OCI-LY1 (cell line): ENCODE results near the gene ADAMTS14.

Experiments
- H2AFZ ChIP-seq: fragments of 200-600 bp; sonication (generic), shearing (Covaris generic); 2 replicates; pipeline ENCODE4 v1.6.0; 2014; ENCODE audit warnings: antibody characterized with exemption, mild to moderate bottlenecking, low read length
- H3F3A ChIP-seq: fragments of 200-600 bp; sonication (generic), shearing (Covaris generic); 2 replicates; pipeline ENCODE4 v1.6.0; 2014; ENCODE audit warnings: mild to moderate bottlenecking, antibody characterized with exemption, low read length, moderate library complexity; ENCODE audit not compliant: insufficient read depth
- H3K27ac ChIP-seq: fragments of 200-600 bp; sonication (generic); 2 replicates; pipeline ENCODE4 v1.5.1; 2014; ENCODE audit warnings: low read length, mixed run types, mild to moderate bottlenecking, low read depth; ENCODE audit not compliant: poor library complexity, severe bottlenecking
- H3K27me3 ChIP-seq: fragments of 200-600 bp; sonication (generic); 2 replicates; pipeline ENCODE4 v1.6.0; 2014; ENCODE audit warnings: antibody characterized with exemption, mild to moderate bottlenecking, low read length, moderate library complexity; ENCODE audit not compliant: insufficient read depth
- H3K36me3 ChIP-seq: fragments of 200-600 bp; sonication (generic); 2 replicates; pipeline ENCODE4 v1.6.1; 2014; ENCODE audit warnings: mild to moderate bottlenecking, antibody characterized with exemption, low read length, moderate library complexity, mixed read lengths; ENCODE audit not compliant: insufficient read depth
- H3K4me1 ChIP-seq: fragments of 200-600 bp; sonication (generic); 2 replicates; pipeline ENCODE4 v1.5.1; 2014; ENCODE audit warnings: mild to moderate bottlenecking, low read length, moderate library complexity; ENCODE audit not compliant: insufficient read depth, severe bottlenecking
- H3K4me2 ChIP-seq: fragments of 200-600 bp; sonication (generic), shearing (Covaris generic); 2 replicates; pipeline ENCODE4 v1.6.1; 2014; ENCODE audit warnings: low read length
- H3K4me3 ChIP-seq: fragments of 200-600 bp; sonication (generic); 2 replicates; pipeline ENCODE4 v1.5.1; 2014; ENCODE audit warnings: low read length, low read depth, mild to moderate bottlenecking, mixed read lengths; ENCODE audit not compliant: poor library complexity, severe bottlenecking
- H3K79me2 ChIP-seq: fragments of 200-600 bp; shearing (Covaris generic); 2 replicates; pipeline ENCODE4 v1.6.1; 2016; ENCODE audit warnings: mixed run types, low read length, mixed read lengths; ENCODE audit not compliant: insufficient read depth
- H3K9ac ChIP-seq: fragments of 200-600 bp; sonication (generic), shearing (Covaris generic); 2 replicates; pipeline ENCODE4 v1.6.1; 2014; ENCODE audit warnings: mild to moderate bottlenecking, low read length, mixed read lengths
- H3K9me2 ChIP-seq: fragments of 200-600 bp; sonication (generic), shearing (Covaris generic); 2 replicates; pipeline ENCODE4 v1.6.1; 2014; ENCODE audit warnings: low read depth, mild to moderate bottlenecking, low read length, mixed read lengths
- H3K9me3 ChIP-seq: fragments of 200-600 bp; shearing (Covaris generic); 2 replicates; pipeline ENCODE4 v1.6.1; 2014; ENCODE audit warnings: low read length, mixed read lengths
- H4K20me1 ChIP-seq: fragments of 200-600 bp; sonication (generic), shearing (Covaris generic); 2 replicates; pipeline ENCODE4 v1.6.0; 2016; ENCODE audit warnings: mild to moderate bottlenecking, low read length; ENCODE audit not compliant: insufficient read depth
- EZH2 ChIP-seq: fragments of 200-600 bp; sonication (generic), shearing (Covaris generic); IDR thresholded peaks from 2 replicates; pipeline ENCODE4 v1.8.0; 2017; ENCODE audit warnings: borderline replicate concordance, mixed run types, mild to moderate bottlenecking, antibody characterized with exemption, low read length, moderate library complexity, mixed read lengths
- TF ChIP-seq, protein P1 (sequence below): fragments of 200-600 bp; sonication (generic), shearing (Covaris generic); IDR thresholded peaks from 2 replicates; pipeline ENCODE4 v1.5.1; 2017; ENCODE audit warnings: mild to moderate bottlenecking, antibody characterized with exemption, low read length, moderate library complexity, mixed read lengths

Gene ADAMTS14

DNA sequence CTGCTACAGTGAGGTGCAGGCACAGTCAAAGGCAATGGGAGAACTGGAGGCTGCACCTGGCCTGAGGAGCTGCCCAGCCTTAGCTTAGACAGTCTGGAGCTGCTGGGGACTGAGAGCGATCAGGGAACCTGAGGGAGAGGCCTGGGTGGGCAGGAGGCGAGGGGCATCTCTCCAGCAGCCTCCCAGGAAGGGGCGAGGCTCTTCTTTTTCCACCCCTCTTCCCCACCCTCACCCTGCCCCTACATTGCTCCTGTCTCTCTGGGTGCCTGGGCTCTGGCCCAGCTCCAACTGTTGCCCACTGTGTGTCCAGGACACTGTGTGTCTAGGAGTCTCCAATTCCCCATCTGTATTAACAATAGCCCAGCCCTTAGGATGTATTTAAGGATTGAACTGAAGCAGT, 76.0 kb downstream of the ADAMTS14 start:
- Histone ChIP-seq H4K20me1 (no peaks in the 10 kb centered on the region), H3K79me2 (no peaks in the 10 kb centered on the region), H3K9ac (no peak overlapping the region), H3K9me3 (no peaks in the 10 kb centered on the region), H3K4me3 (no peak overlapping the region), H3K27ac (no peak overlapping the region), H2AFZ (no peak overlapping the region), H3K27me3 (peaks cover 8% of the 10 kb centered on the region; the same call in 1 of the 2 replicates), H3K4me2 (no peak overlapping the region), H3K4me1 (no peaks in the 10 kb centered on the region), H3F3A (no peaks in the 10 kb centered on the region), H3K9me2 (no peaks in the 10 kb centered on the region), H3K36me3 (no peaks in the 10 kb centered on the region; the same call in 1 of the 2 replicates)
- no peak for TF ChIP-seq EZH2
- TF ChIP-seq, protein P1, sequence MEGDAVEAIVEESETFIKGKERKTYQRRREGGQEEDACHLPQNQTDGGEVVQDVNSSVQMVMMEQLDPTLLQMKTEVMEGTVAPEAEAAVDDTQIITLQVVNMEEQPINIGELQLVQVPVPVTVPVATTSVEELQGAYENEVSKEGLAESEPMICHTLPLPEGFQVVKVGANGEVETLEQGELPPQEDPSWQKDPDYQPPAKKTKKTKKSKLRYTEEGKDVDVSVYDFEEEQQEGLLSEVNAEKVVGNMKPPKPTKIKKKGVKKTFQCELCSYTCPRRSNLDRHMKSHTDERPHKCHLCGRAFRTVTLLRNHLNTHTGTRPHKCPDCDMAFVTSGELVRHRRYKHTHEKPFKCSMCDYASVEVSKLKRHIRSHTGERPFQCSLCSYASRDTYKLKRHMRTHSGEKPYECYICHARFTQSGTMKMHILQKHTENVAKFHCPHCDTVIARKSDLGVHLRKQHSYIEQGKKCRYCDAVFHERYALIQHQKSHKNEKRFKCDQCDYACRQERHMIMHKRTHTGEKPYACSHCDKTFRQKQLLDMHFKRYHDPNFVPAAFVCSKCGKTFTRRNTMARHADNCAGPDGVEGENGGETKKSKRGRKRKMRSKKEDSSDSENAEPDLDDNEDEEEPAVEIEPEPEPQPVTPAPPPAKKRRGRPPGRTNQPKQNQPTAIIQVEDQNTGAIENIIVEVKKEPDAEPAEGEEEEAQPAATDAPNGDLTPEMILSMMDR: no peak

DNA sequence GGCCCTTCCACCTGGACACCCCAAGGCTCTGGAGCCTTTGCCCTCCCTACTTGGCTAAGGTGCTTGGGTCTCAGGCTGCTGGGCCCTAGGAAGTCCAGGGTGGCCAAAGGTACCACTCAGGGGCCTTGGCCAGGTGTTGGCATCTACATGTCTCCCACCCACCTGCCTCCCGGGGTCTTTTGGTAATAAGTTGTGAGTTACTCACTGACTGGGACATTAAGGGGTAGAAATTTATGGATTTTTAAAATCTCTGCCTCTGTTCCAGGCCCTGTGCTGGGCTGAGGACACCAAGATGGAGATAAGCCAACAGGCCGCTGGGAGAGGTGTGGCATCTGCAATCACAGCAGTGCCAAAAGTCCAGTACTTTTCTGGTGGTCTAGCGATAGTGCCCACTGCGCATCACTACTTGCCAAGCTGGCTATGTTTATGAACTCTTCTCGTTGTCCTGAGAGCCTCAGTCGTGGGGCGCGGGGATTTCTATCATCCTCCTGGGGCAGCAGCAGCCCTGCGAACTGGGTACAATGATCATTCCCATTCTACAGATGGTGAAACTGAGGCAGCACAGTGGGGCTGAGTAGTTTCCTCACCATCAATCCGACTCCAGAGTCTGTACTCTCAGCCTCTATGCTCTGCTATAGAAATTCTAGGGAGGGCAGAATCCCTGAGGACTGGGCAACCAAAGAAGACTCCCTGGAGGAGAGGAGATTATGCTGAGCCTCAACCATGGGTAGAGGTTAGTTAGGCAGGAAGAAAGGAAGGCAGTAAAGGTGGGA, 76.7 kb downstream of the ADAMTS14 start:
- Histone ChIP-seq H3K4me2 (no peak overlapping the region), H4K20me1 (no peaks in the 10 kb centered on the region), H3K79me2 (no peaks in the 10 kb centered on the region), H3K27me3 (peaks cover 3% of the 10 kb centered on the region; the same call in 1 of the 2 replicates), H3F3A (no peaks in the 10 kb centered on the region), H3K4me1 (no peaks in the 10 kb centered on the region), H3K4me3 (no peak overlapping the region), H3K27ac (no peak overlapping the region), H3K9me3 (no peaks in the 10 kb centered on the region), H3K36me3 (no peaks in the 10 kb centered on the region; the same call in 1 of the 2 replicates), H2AFZ (no peak overlapping the region), H3K9me2 (no peaks in the 10 kb centered on the region), H3K9ac (no peak overlapping the region)
- TF ChIP-seq EZH2: no peak
- TF ChIP-seq, protein P1: no peak

DNA sequence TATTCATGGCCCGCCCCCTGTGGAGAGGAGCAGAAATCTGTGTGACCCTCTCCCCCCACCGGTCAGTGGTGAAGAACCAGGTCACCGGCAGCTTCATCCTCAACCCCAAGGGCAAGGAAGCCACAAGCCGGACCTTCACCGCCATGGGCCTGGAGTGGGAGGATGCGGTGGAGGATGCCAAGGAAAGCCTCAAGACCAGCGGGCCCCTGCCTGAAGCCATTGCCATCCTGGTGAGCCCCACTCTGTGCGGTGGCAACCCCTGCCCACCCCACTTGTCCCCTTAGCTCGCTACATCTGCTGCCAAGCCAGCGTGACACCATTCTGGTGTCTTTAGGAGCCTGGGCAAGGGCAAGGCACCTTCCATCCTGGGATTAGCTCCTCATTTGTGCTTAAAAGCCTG, 77.5 kb downstream of the ADAMTS14 start:
- Histone ChIP-seq H3K36me3 (no peaks in the 10 kb centered on the region; the same call in 1 of the 2 replicates), H3K4me2 (no peak overlapping the region), H3K9ac (no peak overlapping the region), H3K27ac (no peak overlapping the region), H3K79me2 (no peaks in the 10 kb centered on the region), H3K4me1 (no peaks in the 10 kb centered on the region), H3K9me2 (no peaks in the 10 kb centered on the region), H2AFZ (no peak overlapping the region), H3K27me3 (peaks cover 3% of the 10 kb centered on the region; the same call in 1 of the 2 replicates), H3K4me3 (no peak overlapping the region), H3K9me3 (no peaks in the 10 kb centered on the region), H3F3A (no peaks in the 10 kb centered on the region), H4K20me1 (no peaks in the 10 kb centered on the region)
- TF ChIP-seq, protein P1: no peak
- TF ChIP-seq EZH2: no peak
